ENCODE measurements around the gene NOC4L.

NOC4L gene

DNA sequence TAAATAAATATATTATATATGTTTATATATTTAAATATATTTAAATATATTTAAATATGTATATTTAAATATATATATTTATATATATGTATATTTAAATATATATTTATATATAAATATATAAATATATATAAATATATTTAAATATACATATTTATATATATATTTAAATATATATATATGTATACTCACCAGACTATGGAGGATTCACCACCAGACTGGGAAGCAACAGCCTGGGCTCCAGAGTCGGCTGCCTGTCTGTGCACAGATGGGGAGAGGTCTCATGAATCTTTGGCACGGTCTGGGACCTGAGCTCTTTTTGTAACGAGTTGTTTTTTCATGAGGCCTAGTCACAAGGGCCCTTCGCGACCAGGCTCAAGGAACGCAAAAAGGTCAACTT is 21.3 kb downstream of the NOC4L start:
- Mint-ChIP-seq H3K4me3 (no peak overlapping the region), H3K27ac (no peak overlapping the region), H3K4me1 (no peaks in the 10 kb centered on the region), H3K36me3 (peaks cover 6% of the 10 kb centered on the region), H3K9me3 (peaks cover 19% of the 10 kb centered on the region), H3K27me3 (peaks cover 19% of the 10 kb centered on the region)
- ATAC-seq = no peak

- ATAC-seq = no peak
- Mint-ChIP-seq H3K4me3 (no peak overlapping the region), H3K27me3 (peaks cover 19% of the 10 kb centered on the region), H3K36me3 (peaks cover 6% of the 10 kb centered on the region), H3K27ac (no peak overlapping the region), H3K9me3 (peaks cover 19% of the 10 kb centered on the region), H3K4me1 (no peaks in the 10 kb centered on the region)
Measured at GRCh38 chr12:132166093-132166492, 21.8 kb downstream of the NOC4L start.

DNA sequence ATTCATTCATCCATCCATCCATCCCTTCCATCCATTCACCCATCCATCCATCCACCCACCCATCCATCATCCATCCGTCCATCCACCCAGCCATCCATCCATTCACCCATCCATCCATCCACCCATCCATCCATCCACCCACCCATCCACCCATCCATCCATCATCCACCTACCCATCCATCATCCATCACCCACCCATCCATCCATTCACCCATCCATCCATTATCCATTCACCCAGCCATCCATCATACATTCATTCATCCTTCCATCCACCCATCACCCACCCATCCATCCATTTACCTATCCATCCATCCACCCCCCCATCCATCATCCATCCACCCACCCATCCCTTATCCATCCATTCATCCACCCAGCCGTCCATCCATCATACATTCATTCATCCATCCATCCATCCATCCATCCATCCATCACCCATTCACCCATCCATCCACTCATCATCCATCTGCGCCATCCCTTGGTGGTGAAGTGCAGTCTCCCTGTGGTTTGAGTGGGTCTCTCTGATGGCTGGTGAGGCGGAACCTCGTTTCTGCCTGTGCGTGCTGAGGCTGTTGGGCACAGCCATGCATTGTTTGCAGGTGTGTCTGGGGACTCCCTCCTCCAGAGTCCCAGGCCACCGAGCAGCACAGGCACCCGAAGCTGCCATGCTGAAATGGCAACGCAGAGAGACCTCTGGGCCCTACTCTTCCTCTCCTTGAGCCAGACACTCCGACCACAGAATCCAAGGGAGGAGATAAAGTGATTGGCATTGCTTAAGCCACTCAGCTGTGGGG is 22.7 kb downstream of the NOC4L start:
- peaks cover 4% of the 10 kb centered on the region for H3K36me3 Mint-ChIP-seq

DNA sequence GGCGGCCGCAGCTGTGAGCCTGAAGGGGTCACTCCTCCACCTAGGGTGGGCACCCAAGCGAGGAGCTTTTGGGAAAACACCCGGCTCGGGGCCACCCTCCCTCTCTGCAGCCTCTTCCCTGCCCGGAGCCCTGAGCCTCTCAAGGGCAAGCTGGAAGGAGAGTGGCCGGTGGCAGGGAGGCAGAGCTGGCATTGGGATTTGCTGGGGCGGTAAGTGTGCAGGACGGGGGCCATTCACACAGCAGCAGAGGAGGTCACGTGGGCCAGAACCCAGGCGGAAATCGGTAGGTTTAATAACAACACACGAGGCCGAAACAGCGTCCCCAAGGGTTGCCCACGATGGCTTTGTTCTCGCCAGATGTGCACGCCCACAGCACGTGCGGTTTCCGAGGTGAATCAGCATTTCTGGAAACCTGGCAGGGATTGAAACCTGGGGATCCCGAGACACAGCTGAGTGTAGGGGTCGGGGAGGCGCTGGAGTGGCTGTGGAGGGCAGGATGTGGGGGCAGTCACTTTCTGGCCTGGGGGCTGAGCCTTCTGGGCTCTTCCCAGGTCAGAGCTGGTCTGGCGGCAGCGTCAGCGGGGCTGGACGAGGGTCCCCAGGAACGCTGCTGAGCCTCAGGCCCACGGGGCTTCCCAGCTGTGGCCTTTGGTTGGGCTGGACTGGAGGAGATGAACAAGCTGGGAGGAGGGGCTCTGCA is 23.5 kb downstream of the NOC4L start:
- H3K4me1 Mint-ChIP-seq = peaks cover 2% of the 10 kb centered on the region
- peaks cover 31% of the 10 kb centered on the region for H3K27me3 Mint-ChIP-seq
- H3K27ac Mint-ChIP-seq = no peak overlapping the region
- no peak for ATAC-seq
- peaks cover 12% of the 10 kb centered on the region for H3K9me3 Mint-ChIP-seq
- H3K4me3 Mint-ChIP-seq = no peak overlapping the region
- H3K36me3 Mint-ChIP-seq = no peaks in the 10 kb centered on the region

More for the DNA sequence above, 22.7 kb downstream of the NOC4L start:
- H3K4me1 Mint-ChIP-seq = no peaks in the 10 kb centered on the region
- H3K4me3 Mint-ChIP-seq = no peak overlapping the region
- peaks cover 23% of the 10 kb centered on the region for H3K27me3 Mint-ChIP-seq
- peaks cover 15% of the 10 kb centered on the region for H3K9me3 Mint-ChIP-seq
- ATAC-seq = no peak
- no peak overlapping the region for H3K27ac Mint-ChIP-seq

DNA sequence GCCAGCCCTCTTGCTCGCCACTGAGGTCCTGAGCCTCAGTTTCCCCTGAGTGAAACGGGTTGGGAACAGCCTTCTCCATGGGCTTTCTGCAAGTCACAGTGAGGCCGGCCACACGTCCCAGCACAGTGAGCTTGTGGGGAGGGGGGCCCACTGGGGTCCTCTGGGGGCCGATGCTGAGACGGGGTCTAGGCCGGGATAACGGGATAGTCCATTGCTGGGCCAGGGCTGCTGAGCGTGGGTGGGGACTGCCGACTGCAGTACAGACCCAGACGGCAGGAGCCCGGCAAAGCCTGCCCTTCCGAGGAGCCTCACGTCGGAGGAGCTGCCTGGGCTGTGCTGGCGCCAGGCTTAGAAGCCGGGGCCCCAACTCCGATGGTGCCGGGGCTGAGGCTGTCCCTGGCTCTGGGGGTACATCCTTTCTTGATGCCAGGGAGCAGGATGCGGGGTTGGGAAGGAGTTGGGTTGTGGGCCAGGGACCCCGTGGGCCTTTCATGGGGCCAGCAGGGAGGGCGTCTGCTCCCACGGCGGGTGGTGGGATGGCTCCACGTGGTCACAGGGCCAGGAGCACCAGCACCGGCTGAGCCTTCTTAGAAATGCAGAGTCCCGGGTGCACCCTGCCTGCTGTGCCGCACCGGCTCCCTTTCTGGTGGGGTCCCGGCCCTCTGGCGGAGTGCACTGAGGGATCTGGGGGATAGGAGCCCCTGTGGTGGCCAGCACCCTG is 24.2 kb downstream of the NOC4L start:
- no peak for ATAC-seq
- H3K36me3 Mint-ChIP-seq = no peaks in the 10 kb centered on the region
- peaks cover 38% of the 10 kb centered on the region for H3K27me3 Mint-ChIP-seq

GRCh38 chr12:132169376-132169775 is 25.1 kb downstream of the NOC4L start:
- ATAC-seq = peak; percentile 38
- peaks cover 45% of the 10 kb centered on the region for H3K27me3 Mint-ChIP-seq
- peaks cover 14% of the 10 kb centered on the region for H3K4me1 Mint-ChIP-seq

More for the DNA sequence above, 24.2 kb downstream of the NOC4L start:
- peaks cover 9% of the 10 kb centered on the region for H3K4me1 Mint-ChIP-seq
- peaks cover 12% of the 10 kb centered on the region for H3K9me3 Mint-ChIP-seq
- H3K4me3 Mint-ChIP-seq = no peak overlapping the region
- H3K27ac Mint-ChIP-seq = no peak overlapping the region

DNA sequence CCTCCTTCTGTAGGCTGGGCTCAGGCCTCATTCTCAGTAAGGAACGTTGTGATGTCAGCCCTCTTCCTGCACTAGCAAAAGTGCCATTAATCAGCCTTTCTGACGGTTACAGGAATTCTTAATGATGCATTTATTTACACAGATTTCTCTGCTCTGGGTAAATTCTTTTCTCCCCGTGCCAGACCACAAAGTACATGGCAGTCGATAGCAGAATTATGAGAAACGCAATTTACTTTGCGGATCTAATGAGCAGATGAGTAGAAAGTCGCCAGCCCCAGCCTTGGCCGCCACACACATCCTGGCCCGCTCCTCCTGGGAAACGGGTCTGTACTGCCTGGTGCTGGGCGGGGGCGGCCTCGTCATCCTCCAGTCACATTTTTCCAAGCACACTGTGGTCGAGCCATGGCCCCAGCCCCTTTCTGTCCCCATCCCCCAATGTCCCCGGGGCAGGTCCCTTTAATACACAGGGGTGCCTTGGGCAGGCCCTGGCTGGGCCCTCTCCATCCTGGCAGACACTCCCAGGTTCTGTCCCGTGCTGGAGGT is 25.9 kb downstream of the NOC4L start:
- no peak for ATAC-seq
- Mint-ChIP-seq H3K36me3 (no peaks in the 10 kb centered on the region), H3K4me3 (no peak overlapping the region), H3K9me3 (peaks cover 12% of the 10 kb centered on the region), H3K4me1 (peaks cover 20% of the 10 kb centered on the region), H3K27ac (no peak overlapping the region), H3K27me3 (peaks cover 53% of the 10 kb centered on the region)

More at GRCh38 chr12:132169376-132169775, 25.1 kb downstream of the NOC4L start:
- peaks cover 12% of the 10 kb centered on the region for H3K9me3 Mint-ChIP-seq
- H3K27ac Mint-ChIP-seq = no peak overlapping the region
- no peaks in the 10 kb centered on the region for H3K36me3 Mint-ChIP-seq
- no peak overlapping the region for H3K4me3 Mint-ChIP-seq

DNA sequence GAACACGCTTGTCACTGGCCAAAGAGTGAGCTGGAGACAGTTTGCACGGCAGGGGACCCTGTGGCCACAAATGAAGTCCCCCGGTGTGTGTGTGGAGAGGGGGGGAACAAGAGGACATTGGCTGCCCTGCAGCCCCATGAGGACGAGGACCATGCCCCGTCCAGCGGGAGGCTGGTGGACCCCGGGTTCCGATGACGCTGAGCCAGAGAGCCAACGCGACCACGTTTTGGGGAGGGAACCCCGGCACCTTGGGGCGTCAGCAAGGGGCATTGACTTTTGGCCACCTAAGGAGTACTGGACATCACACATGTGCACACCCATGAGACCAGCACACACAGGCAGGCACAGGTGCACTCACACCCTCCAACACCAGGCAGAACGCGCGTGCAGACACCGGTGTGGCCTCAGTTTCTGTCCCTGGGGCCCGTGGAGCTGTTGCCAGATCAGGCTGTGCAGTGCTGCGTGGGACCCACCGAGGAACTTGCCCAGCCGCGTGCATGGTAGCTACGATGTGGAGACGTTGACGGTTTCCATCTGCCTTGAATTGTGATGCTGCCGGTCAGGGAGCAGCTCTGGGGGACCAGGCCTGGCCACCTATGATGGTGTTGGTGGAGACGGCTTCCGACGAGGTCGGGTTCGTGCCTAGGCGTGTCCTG is 26.5 kb downstream of the NOC4L start:
- no peak overlapping the region for H3K4me3 Mint-ChIP-seq
- H3K27ac Mint-ChIP-seq = no peak overlapping the region
- H3K4me1 Mint-ChIP-seq = peaks cover 20% of the 10 kb centered on the region
- peaks cover 52% of the 10 kb centered on the region for H3K27me3 Mint-ChIP-seq
- no peaks in the 10 kb centered on the region for H3K36me3 Mint-ChIP-seq
- ATAC-seq = no peak
- H3K9me3 Mint-ChIP-seq = peaks cover 12% of the 10 kb centered on the region

GRCh38 chr12:132171293-132171967 is 27.2 kb downstream of the NOC4L start:
- H3K27ac Mint-ChIP-seq = no peak overlapping the region
- H3K4me1 Mint-ChIP-seq = peaks cover 20% of the 10 kb centered on the region
- peaks cover 8% of the 10 kb centered on the region for H3K9me3 Mint-ChIP-seq
- peaks cover 50% of the 10 kb centered on the region for H3K27me3 Mint-ChIP-seq
- ATAC-seq = no peak
- H3K4me3 Mint-ChIP-seq = no peak overlapping the region
- no peaks in the 10 kb centered on the region for H3K36me3 Mint-ChIP-seq

DNA sequence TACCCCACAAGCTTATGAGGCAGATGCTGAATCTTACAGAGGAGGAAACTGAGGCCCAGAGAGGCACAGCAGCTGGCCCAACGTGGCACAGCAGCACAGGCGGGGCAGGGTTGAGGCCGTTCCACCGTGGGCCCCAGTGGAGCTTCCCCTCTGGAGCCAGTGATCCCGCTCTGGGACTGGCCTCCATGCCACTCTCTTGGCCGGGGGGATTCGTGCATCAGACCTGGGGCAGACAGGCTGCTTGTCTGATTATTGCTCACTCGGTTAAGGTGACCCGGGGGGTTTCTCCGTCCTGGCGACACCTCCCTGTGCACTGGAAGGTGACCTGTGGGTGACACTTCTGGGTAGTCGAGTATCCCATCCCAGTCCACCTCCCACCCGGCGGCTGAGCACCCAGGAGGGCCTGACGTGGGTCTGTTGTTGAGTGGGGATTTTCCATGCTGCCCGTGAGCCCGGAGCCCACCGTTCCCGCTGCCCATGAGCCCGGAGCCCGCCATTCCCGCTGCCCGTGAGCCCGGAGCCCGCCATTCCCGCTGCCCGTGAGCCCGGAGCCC is 27.8 kb downstream of the NOC4L start:
- Mint-ChIP-seq H3K36me3 (no peaks in the 10 kb centered on the region), H3K4me3 (no peak overlapping the region), H3K4me1 (peaks cover 20% of the 10 kb centered on the region), H3K27ac (no peak overlapping the region), H3K27me3 (peaks cover 50% of the 10 kb centered on the region), H3K9me3 (peaks cover 2% of the 10 kb centered on the region)
- ATAC-seq = no peak

DNA sequence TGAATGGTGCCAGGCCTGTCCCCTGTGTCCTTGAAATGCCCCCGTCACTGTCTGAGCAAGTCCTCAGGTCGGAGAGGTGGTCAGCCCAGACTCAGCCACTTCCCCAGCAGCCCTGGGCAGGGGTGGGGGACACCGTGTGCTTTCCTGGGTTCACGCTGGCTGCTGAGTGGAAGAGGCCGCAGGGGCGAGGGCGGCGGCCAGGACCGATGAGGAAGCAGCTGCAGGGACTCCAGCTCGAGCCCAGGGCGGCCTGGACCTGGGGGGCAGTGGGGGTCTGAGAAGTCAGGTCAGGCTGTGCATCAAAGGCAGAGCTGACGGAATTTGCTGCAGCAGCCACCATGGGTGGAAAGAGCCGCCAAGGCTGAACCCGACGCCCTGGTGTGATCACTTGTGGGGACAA is 28.4 kb downstream of the NOC4L start:
- Mint-ChIP-seq H3K27me3 (peaks cover 47% of the 10 kb centered on the region), H3K4me3 (no peak overlapping the region), H3K9me3 (no peaks in the 10 kb centered on the region), H3K27ac (no peak overlapping the region), H3K4me1 (peaks cover 20% of the 10 kb centered on the region), H3K36me3 (no peaks in the 10 kb centered on the region)
- no peak for ATAC-seq

DNA sequence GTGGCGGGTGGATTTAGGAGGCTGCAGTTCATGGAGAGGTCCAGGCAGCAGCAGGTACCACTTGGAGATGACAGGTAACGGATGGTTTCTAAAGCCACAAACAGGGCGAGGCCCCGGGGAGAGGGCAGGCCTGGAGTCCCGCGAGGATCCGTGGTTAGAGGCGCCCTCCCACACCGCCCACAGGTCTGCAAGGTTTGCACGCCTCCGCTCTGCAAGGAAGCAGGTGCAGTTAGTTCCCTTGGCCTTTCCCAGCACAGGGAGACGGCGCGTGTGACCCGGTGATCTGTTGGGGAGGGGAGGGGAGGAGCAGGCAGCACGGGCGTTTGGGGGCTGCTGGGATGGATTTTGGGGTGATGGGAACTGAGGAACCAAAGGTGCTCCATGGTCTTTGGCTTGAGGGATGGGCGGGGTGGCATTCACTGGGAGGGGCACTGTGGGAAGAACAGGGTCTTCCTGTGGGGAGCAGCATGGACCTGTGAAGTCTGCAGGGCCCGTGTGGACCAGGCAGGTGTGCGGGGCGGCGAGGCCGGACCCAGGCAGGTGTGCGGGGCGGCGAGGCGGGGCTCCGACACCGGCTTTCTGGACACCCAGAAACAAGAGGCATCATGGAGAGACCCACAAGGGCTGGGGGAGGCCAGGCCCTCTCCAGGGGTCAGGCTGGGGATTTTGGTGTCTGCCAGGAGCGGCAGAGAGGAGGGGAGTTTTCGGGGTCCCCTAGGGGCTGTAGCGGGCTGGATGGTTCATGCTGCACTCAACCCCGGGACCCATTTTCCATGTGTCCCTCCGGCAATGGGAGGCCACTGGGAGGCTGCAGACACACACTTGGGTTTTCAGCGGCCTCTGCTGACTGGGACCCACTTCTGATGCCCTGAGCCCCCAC is 29.1 kb downstream of the NOC4L start:
- ATAC-seq = no peak
- Mint-ChIP-seq H3K36me3 (no peaks in the 10 kb centered on the region), H3K9me3 (no peaks in the 10 kb centered on the region), H3K4me1 (peaks cover 20% of the 10 kb centered on the region), H3K4me3 (no peak overlapping the region), H3K27me3 (peaks cover 47% of the 10 kb centered on the region), H3K27ac (no peak overlapping the region)

DNA sequence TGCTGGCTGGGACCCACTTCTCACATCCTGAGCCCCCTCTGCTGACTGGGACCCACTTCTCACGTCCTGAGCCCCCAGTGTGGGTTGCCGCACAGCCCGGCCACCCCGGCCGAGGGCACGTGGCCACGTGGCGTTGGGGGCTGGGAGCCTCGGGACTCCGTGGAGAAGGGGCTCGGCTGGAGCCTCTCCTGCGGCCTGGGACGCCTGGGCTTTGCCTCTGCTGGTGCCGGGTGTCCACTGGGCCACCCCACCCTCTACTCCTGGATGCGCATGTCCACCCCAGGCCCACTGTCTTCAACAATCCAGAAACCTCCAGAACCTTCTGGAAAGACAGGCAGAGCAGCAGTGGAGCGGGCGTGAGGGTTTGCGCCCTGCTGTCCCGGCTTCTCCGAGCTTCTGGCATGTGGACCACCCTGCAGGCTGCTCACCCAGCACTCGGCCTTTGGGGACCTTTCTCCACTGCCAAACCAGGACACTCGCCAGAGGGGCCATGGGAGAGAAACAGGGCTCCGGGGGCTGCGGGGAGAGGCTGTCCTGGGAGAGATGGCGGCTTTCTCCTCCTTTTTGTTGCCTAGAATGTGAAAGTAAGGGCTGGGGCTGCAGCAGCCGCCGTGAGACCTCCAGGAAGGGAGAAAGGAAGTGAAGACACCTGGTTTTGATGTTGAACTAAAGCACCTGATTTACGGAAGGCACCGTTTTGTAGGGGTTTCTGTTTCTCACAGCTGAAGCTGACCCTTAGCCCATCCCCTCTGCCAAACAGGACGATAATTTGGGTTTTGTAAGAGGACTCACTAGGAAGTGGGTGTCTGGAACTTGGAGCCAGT is 30.0 kb downstream of the NOC4L start:
- H3K4me3 Mint-ChIP-seq = no peak overlapping the region
- no peaks in the 10 kb centered on the region for H3K9me3 Mint-ChIP-seq
- ATAC-seq = no peak

More for the DNA sequence above, 30.0 kb downstream of the NOC4L start:
- no peak overlapping the region for H3K27ac Mint-ChIP-seq
- H3K36me3 Mint-ChIP-seq = no peaks in the 10 kb centered on the region
- H3K27me3 Mint-ChIP-seq = peaks cover 56% of the 10 kb centered on the region
- peaks cover 20% of the 10 kb centered on the region for H3K4me1 Mint-ChIP-seq

All from stimulated activated memory B cell treated with anti-CD40 and anti-IgM and Interleukin-4, amounts not matched to agents 10 μg/mL and 1 μg/mL and 100 μg/mL, for 72 hours (primary cell).